T-helper 2 cell treated with Interferon-gamma antibody and Interleukin-4, amounts not matched to agents 100 ng/mL and 5 ng/mL, for 36 hours (primary cell): ENCODE results near the gene TMEM242. TPM values are rescaled to one million over a fixed set of nuclear protein-coding genes. Genes with fewer than 3 reads are reported as not detected.

ENCODE experiments used
- intact Hi-C: fragments of 100-400 bp; cut with micrococcal nuclease; formaldehyde crosslinking; loops from one replicate; pipeline ENCODE4 v1.15.1; 2023
- total RNA-seq: library from RNA; stranded (reverse); gene quantifications from 2 replicates; pipeline ENCODE4 v1.2.3, GENCODE V29; 2022

The TMEM242 gene
- total RNA-seq, 1 donor from 2014 or later = 10.6 TPM

DNA sequence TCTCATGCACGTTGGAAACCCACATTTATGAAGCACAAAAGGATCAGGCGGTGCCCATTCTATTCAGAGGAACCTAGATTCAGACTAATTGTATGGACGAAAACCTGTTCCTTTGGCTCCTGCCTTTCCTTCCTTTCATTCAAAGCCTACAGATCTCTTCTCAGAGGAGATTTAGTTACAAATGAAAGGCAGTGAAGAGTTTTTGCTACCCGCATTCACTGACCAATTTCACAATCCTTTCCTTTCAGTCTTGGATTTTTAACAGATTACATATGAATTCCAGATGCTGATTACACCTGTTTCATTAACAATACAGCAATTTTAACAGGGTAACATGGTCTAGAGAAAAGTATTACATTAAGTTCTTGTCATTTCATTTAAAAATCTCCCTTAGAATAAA lies 32.0 kb downstream of the TMEM242 start:
- intact Hi-C loops = no loop called here

DNA sequence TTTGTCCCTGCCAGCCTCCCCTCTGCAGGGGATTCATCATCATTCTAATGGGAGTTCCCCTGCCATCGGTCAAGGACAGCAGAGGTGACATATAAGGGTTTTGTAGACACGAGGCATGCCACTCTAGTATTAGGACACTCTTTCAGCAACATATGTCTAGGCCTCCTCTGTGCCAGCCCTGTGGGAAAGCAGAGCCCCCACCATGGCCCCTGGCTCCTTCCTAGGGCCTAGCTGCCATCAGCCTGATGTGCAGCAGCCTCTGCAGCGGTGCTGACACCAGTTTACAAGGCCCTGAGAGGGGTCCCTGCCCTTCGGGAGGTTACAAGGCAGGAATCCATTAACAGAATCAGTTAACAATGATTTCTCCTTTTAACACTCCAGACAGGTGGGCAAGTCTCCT lies 32.5 kb downstream of the TMEM242 start:
- intact Hi-C loops = no loop called here

GRCh38 chr6:157289764-157290163 lies 33.6 kb downstream of the TMEM242 start:
- intact Hi-C loops = no loop called here

DNA sequence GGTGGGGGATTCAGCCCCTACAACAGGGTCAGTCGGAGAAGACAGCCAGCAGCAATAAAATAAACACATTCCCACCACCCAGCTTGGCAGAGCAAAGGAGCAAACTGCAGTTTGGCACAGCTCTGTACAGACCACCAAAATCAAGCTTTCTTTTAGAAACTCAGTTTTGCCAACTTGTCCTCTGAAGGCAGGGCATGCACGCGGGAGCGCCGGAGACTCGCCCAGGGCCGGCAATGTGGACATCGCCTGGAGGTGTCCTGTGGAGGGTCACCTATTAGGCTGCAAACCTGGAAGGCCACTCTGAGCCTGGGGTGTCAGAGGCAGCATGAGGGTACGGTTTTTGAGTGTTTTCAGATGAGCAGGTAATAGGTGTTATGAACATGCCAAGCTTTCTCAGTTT lies 34.7 kb downstream of the TMEM242 start:
- intact Hi-C loops = no loop called here

DNA sequence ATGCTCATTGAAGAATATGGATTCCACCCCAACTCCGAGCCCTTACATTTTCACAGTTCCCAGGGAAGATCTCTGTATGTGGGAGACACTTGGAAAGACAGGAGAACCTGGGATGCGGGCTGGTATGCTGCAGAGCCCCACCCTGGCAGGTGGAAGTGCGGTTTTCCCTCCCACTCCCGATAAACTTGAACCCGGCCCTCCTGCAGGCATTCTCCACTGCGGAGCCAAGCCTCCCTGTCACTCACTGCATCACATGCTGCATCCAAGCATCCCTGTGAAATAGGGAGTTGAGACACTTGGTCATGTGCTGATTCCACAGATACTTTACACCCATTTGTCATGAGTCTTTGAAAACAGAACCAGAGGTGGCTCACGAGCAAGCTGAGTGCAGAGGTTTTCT lies 35.4 kb downstream of the TMEM242 start:
- intact Hi-C loops = no loop called here

GRCh38 chr6:157287247-157287850 lies 36.0 kb downstream of the TMEM242 start:
- intact Hi-C loops = no loop called here

DNA sequence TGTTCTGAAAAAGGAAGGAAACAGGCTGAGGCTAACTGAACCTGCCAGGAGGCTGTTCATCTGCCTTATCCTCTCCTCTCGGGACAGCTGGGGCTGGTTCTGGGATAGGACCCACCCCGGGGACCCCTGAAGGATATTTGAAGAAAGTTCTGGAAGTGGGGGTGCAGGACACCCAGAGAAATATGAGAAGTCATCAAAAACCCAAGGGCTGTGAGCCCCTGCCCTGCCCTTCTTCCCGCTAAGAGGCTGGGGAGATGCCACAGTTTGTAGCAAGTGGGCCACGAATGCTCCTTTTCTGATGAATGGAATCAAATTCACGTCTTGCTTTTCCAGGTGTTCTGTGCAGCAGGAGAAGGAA lies 37.9 kb downstream of the TMEM242 start:
- intact Hi-C loops = no loop called here

- intact Hi-C loops = no loop called here
Observed at GRCh38 chr6:157284738-157285421, 38.4 kb downstream of the TMEM242 start.

- intact Hi-C loops = no loop called here
Observed at GRCh38 chr6:157283900-157284737, 39.2 kb downstream of the TMEM242 start.

GRCh38 chr6:157283330-157283898 lies 39.9 kb downstream of the TMEM242 start:
- intact Hi-C loops = no loop called here

DNA sequence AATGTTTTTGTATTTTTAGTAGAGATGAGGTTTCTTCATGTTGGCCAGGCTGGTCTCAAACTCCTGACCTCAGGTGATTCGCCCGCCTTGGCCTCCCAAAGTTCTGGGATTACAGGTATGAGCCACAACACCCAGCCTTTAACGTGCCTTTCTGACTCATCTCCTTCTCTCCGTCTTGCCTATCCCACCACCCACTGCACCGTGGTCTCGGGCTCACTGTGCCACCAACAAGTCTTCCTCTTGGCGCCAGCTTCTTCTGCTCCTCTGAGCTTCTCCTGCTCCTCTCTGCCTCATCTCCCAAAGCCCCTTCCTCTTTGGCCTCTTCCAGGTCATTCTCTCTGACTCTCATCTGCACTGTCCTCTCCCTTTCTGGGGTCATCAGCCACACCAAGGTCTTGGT lies 41.0 kb downstream of the TMEM242 start:
- intact Hi-C loops = no loop called here

DNA sequence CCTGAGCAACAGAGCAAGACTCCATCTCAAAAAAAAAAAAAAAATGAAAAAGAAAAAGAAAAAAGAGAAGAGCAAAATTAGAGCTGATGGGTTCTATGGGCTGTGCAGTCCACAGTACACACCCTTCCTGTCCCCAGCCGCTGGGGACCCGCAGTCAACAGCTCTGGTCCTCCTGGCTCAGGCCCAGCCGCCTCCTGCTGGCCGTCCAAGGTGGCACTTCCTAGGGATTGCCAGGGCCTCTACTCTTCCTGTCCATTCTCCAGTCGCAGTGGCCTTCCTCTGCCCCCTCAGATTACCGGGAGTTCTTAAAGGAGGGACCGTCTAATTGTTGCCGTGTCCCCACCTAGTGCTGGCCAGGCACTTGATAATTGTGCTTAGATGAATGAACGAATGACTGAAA lies 41.7 kb downstream of the TMEM242 start:
- intact Hi-C loops = no loop called here

GRCh38 chr6:157280947-157281346 lies 42.4 kb downstream of the TMEM242 start:
- intact Hi-C loops = no loop called here

DNA sequence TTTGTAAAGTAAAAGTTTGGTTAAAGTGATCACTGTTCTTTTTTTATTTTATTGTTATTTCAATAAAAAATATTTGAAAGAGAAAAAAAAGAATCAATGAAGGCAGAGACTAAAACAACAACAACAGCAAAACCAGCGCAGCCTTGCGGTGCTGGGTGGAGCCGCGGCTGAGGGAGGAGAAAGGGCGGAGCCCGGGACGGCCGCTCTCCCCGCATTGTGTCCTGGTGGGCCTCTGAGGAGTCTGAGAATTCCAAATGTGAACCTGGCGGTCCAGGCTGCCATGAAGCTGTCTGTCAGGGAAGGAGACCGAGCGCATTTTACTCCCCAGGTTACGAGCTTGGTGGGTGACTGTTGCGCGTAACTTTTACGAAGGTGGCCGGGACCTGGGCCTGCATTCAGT lies 43.2 kb downstream of the TMEM242 start:
- intact Hi-C loops = no loop called here

- intact Hi-C loops = no loop called here
Observed at GRCh38 chr6:157278171-157278570, 45.1 kb downstream of the TMEM242 start.

DNA sequence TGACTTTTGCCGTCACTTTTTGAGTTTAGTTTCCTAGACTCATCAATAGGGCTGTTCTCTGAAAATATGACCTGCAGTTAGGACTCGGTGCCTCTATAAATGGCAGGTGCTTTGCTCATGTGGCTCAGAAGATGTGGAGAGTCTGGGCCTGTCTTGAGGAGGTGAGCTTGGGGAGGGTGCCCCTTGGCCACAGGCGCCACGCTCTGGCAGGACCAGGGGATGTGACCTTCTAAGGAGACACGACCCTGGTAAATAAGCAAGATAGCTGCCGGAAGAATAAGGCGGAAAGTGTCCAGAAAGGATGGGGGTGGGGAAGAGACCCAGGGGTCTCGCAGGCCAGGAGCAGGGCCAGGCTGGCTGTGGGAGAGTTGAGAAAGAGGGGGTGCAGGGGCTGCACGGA lies 46.6 kb downstream of the TMEM242 start:
- intact Hi-C loops = no loop called here

GRCh38 chr6:157276134-157276532 lies 47.2 kb downstream of the TMEM242 start:
- intact Hi-C loops = no loop called here

DNA sequence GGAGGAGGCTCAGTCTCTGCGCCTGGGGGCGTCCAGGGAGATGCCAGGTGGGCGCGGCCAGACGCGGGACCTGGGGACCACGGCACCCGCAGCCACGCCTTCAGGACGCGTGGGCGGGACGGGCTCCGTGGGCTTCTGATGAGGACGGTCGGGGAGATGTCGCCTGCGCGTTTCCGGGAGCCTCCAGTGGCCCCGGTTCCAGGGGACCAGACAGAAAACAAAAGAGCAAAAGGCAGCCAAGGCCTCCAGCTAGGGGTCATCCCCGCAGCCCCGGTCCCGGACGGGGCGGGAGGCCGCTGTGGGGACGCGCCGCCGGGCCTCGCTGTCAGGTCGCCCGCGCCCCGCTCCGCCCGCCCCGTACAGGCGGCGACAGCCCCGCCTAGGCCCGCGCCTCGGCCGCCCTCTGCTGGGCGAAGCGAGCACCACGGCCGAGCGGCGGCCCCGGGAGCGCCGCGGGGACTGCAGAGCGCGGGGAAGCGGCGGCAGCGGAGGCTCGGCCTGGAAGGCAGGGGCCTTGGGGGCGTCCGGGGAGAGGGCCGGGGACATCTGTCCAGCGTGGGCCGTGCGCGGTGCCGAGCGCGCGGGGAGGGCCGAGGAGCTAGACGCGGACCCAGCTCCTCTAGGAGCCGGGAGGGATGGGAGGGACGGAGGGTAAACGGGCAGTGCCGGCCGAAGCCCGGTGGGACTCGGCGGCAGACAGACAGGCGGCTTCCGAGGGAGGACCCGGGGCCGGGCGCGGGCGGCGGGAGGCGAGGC lies 48.7 kb downstream of the TMEM242 start:
- intact Hi-C loops = loop anchor here (1.0 to 2.0 kb wide), 8 partner anchors 46 to 710 kb away; partner anchors contain the start of gene ZDHHC14

- intact Hi-C loops = loop anchor here (1.0 to 2.0 kb wide), 7 partner anchors 45 to 710 kb away; partner anchors contain the start of gene ZDHHC14
Observed at GRCh38 chr6:157273756-157274470, 49.4 kb downstream of the TMEM242 start.
